Stimulated activated CD8-positive, alpha-beta memory T cell treated with anti-CD3 and anti-CD28 coated beads, Interleukin-7, amount 100 ng/mL, for 1 hour (primary cell): ENCODE data around the gene PCDHB10.
"Not testable (repeated sequence)": the region's sequence is repeated elsewhere in the genome, so short reads cannot be mapped to it uniquely, and the experiment has no call there.

Source experiments
- DNase-seq, 2 donors: peaks; one replicate each; pipeline ENCODE4 v3.0.0-alpha.2; 2020; ENCODE audit warnings: low read depth in 2 of 2

The PCDHB10 gene

GRCh38 chr5:141192110-141192725, at the start of gene PCDHB10:
Gene PCDHB10, plus strand, starts transcription at chr5:141192353. Its CDS starts 200 bp downstream, at chr5:141192553.
- no peak for DNase-seq

DNA sequence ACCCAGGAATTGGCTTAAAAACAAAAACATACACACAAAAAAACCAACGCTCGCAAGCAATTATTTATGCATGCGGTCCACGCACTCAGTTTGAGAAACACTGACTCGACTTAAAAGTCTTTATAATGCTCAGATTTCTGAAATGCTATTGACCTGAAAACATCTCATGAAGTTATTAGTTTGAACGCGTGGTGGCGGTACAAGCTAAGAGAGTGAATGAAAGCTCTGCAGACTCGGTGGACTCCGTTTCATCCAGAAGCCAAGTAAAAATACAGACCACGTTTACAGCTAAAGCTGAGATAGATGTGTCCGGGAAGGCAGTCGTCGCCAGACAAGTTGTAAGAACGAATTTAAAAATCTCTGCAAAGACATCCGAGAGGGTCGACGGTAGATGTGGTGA, 42.3 kb upstream of the PCDHB10 start, which contains the start of gene PCDHB6:
PCDHB6 (plus strand) TSS at position 246 of the 400 bp plus-strand sequence. CDS start 201 bp downstream, outside the sequence.
- no peak for DNase-seq

DNA sequence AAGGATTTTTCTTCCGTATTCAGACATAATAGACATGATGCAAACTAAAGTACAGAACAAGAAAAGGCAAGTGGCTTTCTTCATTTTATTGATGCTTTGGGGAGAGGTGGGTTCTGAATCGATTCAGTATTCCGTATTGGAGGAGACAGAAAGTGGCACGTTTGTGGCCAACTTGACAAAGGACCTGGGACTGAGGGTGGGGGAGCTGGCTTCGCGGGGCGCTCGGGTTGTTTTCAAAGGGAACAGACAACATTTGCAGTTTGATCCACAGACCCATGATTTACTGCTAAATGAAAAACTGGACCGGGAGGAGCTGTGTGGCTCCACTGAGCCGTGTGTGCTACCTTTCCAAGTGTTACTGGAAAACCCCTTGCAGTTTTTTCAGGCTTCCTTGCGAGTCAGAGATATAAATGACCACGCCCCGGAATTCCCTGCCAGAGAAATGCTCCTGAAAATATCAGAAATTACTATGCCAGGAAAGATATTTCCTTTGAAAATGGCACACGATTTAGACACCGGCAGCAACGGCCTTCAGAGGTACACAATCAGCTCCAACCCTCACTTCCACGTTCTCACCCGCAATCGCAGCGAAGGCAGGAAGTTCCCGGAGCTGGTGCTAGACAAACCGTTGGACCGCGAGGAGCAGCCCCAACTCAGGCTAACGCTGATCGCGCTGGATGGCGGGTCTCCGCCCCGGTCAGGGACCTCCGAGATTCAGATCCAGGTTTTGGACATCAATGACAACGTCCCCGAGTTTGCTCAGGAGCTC, 41.7 kb upstream of the PCDHB10 start:
- no peak for DNase-seq

DNA sequence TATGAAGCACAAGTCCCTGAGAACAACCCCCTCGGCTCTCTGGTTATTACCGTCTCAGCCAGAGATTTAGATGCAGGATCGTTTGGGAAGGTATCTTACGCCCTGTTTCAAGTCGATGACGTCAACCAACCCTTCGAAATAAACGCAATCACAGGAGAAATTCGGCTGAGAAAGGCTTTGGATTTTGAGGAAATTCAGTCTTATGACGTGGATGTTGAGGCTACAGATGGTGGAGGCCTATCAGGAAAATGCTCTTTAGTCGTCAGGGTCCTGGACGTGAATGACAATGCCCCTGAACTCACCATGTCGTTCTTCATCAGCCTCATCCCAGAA, 41.2 kb upstream of the PCDHB10 start:
- no peak for DNase-seq

DNA sequence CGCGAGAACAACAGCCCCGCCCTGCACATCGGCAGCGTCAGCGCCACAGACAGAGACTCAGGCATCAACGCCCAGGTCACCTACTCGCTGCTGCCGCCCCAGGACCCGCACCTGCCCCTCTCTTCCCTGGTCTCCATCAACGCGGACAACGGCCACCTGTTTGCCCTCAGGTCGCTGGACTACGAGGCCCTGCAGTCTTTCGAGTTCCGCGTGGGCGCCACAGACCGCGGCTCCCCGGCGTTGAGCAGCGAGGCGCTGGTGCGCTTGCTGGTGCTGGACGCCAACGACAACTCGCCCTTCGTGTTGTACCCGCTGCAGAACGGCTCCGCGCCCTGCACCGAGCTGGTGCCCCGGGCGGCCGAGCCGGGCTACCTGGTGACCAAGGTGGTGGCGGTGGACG, 40.5 kb upstream of the PCDHB10 start:
- not testable (repeated sequence) for DNase-seq

DNA sequence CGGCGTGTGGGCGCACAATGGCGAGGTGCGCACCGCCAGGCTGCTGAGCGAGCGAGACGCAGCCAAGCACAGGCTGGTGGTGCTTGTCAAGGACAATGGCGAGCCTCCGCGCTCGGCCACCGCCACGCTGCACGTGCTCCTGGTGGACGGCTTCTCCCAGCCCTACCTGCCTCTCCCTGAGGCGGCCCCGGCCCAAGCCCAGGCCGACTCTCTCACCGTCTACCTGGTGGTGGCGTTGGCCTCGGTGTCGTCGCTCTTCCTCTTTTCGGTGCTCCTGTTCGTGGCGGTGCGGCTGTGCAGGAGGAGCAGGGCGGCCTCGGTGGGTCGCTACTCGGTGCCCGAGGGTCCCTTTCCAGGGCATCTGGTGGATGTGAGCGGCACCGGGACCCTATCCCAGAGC, 40.1 kb upstream of the PCDHB10 start:
- not testable (repeated sequence) for DNase-seq

DNA sequence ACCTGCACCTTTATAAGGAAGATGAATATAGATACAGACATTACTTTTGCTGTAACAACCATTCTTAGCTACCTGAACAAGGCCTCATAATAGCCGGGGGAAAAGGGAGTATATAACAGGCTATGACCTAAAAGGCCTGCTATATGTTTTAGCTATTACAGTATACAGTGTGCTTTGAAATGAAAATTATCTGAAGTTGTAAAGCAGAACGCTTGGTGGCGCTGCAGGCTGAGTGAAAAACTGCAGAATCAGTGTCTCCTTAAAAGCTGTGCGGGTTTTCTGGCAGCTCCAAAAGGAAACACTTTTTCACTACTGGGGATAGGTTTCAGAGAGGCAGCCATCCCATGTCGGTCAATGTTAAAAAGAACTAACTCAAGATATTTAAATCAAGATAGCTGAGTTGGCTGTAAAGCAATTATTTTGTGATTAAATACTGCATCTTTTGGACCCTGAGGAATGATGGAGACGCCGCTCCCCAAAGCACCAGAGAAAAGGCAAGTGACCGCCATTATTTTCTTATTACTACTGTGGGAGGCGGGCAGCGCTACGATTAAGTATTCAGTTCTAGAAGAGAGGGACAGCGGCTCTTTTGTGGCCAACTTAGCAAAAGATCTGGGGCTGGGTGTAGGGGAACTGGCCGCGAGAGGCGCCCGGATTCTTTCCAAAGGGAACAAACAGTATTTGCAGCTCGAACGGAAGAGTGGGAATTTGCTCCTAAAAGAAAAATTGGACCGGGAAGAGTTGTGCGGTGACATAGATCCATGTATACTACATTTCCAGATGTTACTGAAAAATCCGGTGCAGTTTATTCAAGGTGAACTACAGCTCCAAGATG, 36.4 kb upstream of the PCDHB10 start:
- no peak for DNase-seq

DNA sequence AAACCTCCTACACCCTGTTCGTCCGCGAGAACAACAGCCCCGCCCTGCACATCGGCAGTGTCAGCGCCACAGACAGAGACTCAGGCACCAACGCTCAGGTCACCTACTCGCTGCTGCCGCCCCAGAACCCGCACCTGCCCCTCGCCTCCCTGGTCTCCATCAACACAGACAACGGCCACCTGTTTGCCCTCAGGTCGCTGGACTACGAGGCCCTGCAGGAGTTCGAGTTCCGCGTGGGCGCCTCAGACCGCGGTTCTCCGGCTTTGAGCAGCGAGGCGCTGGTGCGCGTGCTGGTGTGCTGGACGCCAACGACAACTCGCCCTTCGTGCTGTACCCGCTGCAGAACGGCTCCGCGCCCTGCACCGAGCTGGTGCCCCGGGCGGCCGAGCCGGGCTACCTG, 34.8 kb upstream of the PCDHB10 start:
- DNase-seq, result not testable (repeated sequence)

GRCh38 chr5:141157901-141158300, 34.3 kb upstream of the PCDHB10 start:
- DNase-seq, result not testable (repeated sequence)

DNA sequence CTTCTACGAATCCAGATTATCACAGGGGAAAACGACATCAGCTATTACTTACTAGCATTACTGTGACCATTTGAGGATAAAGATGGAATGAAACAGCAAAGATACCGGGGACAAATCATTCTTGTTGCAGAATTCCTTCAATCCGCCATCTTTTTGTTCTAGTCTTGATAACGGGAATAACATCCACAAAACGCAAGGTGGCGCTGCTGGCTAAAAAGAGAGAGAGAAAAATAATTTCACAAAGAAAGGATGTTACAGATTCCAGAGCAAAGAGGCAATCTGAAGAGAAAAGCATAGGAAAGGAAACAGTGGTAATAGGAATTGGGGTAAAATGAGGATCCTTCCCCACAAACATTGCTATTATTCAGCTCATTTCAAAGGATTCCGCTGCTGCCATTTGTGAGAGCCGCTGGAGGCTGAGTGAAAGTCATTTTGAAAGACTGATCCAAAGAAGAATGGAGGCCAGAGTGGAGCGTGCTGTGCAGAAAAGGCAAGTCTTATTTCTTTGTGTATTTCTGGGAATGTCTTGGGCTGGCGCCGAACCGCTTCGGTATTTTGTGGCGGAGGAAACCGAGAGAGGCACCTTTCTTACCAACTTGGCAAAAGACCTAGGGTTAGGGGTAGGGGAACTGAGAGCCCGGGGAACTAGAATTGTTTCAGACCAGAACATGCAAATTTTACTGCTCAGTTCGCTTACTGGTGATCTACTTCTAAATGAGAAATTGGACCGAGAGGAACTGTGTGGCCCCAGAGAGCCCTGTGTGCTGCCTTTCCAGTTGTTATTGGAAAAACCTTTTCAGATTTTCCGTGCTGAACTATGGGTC, 19.6 kb upstream of the PCDHB10 start, which contains the start of gene PCDHB7:
PCDHB7 (plus strand) TSS at position 264 of the 824 bp plus-strand sequence; CDS start at position 456, 192 bp downstream.
- DNase-seq, result no peak

GRCh38 chr5:141174291-141175104, 17.7 kb upstream of the PCDHB10 start:
- DNase-seq, result not testable (repeated sequence)

DNA sequence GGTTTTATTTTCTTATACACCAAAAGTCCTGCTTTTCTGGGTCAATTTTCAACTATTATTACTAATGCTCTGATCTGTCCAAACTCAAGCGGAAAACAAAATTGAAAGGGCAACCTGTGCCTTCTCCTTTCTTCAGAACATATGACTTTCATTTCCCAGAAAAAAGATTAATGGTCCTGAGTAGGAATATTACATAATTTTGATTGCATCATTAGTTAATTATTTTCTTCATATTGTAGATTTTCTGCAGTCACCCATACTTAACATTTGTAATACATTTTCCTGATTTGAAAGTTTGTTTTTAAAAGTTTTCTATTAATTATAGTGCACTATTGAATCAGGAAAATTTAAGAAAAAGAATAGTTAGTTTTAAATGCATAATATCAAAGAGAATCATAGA, 16.2 kb upstream of the PCDHB10 start:
- no peak for DNase-seq

- not testable (repeated sequence) for DNase-seq
These were observed 14.5 kb upstream of the PCDHB10 start, which contains the start of gene PCDHB8 for GRCh38 chr5:141177577-141178191. Gene PCDHB8, plus strand, starts transcription at chr5:141177790. Its CDS starts 245 bp downstream, at chr5:141178035.

- DNase-seq, result not testable (repeated sequence)
These were observed 12.8 kb upstream of the PCDHB10 start for GRCh38 chr5:141179371-141179770.

DNA sequence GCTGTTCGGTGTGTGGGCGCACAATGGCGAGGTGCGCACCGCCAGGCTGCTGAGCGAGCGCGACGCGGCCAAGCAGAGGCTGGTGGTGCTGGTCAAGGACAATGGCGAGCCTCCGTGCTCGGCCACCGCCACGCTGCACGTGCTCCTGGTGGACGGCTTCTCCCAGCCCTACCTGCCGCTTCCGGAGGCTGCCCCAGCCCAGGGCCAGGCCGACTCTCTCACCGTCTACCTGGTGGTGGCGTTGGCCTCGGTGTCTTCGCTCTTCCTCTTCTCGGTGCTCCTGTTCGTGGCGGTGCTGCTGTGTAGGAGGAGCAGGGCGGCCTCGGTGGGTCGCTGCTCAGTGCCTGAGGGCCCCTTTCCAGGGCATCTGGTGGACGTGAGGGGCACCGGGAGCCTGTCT, 12.3 kb upstream of the PCDHB10 start:
- not testable (repeated sequence) for DNase-seq

DNA sequence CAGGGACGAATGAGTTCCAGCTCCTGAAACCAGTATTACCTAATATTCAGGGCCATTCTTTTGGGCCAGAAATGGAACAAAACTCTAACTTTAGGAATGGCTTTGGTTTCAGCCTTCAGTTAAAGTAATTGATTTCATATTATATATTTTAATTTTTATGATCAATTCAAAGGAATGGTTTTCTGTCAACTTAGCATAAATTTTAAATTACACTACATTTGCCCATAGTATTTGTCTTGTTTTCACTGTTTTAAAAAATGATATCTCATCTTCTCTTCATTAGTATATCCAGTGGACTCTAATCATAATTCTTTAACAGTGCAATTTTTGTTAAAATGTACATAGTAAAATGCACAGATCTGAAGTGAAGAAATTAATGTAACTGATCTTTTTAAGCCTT, 11.8 kb upstream of the PCDHB10 start:
- no peak for DNase-seq

GRCh38 chr5:141182248-141182647, 9.9 kb upstream of the PCDHB10 start, which contains the start of gene PCDHB16:
Gene PCDHB16, plus strand, starts transcription at chr5:141182387. Its CDS starts 173 bp downstream, at chr5:141182560.
- DNase-seq, result no peak

DNA sequence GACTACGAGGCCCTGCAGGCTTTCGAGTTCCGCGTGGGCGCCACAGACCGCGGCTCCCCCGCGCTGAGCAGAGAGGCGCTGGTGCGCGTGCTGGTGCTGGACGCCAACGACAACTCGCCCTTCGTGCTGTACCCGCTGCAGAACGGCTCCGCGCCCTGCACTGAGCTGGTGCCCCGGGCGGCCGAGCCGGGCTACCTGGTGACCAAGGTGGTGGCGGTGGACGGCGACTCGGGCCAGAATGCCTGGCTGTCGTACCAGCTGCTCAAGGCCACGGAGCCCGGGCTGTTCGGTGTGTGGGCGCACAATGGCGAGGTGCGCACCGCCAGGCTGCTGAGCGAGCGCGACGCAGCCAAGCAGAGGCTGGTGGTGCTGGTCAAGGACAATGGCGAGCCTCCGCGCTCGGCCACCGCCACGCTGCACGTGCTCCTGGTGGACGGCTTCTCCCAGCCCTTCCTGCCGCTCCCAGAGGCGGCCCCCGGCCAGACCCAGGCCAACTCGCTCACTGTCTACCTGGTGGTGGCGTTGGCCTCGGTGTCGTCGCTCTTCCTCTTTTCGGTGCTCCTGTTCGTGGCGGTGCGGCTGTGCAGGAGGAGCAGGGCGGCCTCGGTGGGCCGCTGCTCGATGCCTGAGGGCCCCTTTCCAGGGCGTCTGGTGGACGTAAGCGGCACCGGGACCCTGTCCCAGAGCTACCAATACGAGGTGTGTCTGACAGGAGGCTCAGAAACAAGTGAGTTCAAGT, 7.9 kb upstream of the PCDHB10 start:
- DNase-seq, result not testable (repeated sequence)

GRCh38 chr5:141186897-141187512, 5.1 kb upstream of the PCDHB10 start, which contains the start of gene PCDHB9:
Gene PCDHB9, plus strand, starts transcription at chr5:141187161. Its CDS starts 158 bp downstream, at chr5:141187319.
- DNase-seq, result no peak
